Omental fat pad (tissue), 4 donors: ENCODE measurements around the gene MEOX1. TPM values are rescaled to one million over a fixed set of nuclear protein-coding genes. Genes with fewer than 3 reads are reported as not detected.

ENCODE experiments used
- ATAC-seq: fragments of 150-250 bp; one replicate; pipeline ENCODE4 v1.9.1; 2016; ENCODE audit warnings: mild to moderate bottlenecking, moderate library complexity; ENCODE audit not compliant: low FRiP score
- DNase-seq: peaks from one replicate; pipeline ENCODE4 v3.0.0-alpha.2; 2019; ENCODE audit warnings: low spot score
- CTCF ChIP-seq, 3 donors: fragments of 450-650 bp; IDR thresholded peaks; one replicate each; pipeline ENCODE4 v1.5.1; 2016 to 2017; ENCODE audit warnings: antibody characterized with exemption in 3 of 3, mild to moderate bottlenecking in 3 of 3, moderate library complexity in 2 of 3
- total RNA-seq, 4 donors: library from RNA; depleted of rRNA; stranded (reverse); fragments of >200 nt; gene quantifications; one replicate each; pipeline ENCODE4 v1.1.0, GENCODE V29; 2016

MEOX1 gene
- total RNA-seq, 4 donors from 2014 or later = 5.6 to 56.6 (median 11.1) TPM

DNA sequence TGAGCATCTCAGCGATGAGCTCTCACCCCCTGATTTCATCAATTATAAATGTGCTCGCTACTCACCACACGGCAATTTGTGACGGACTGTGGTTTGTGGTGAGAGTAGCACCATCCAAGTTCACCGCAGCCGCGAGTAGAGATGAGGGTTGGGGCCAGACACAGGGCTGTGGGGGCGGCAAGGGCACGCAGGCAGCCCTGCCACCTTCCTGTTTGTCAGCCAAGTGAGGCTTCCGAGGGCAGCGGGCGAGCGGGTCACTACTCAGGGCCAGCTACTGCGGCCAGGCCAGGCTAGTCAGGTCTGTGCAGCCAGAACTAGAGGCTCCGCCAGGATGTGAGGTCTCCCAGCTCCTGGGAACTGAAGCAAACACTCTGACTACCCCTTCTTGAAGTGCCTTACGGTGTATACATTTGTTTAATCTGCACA is 39.6 kb upstream of the MEOX1 start:
- no peak for ATAC-seq
- no peak for DNase-seq
- no peak for TF ChIP-seq CTCF (IDR thresholded peaks at IDR 0.05)

DNA sequence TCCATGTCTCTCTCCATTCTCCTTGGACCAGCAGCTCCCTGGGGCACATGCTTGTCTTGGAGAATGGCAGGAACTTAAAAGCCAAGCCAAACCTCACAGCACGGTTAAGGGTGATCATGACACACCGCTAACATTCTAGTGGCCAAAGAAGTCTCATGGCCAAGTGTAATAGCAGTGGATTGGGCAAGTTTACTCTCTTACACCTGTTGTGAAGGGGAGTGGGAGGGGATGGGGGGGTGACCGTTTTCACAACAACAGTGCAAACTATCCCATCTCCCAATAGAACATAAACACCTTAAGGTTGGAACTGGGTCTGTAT is 37.7 kb upstream of the MEOX1 start:
- DNase-seq (no peak), ATAC-seq (no peak)
- no peak for TF ChIP-seq CTCF (IDR thresholded peaks at IDR 0.05)

DNA sequence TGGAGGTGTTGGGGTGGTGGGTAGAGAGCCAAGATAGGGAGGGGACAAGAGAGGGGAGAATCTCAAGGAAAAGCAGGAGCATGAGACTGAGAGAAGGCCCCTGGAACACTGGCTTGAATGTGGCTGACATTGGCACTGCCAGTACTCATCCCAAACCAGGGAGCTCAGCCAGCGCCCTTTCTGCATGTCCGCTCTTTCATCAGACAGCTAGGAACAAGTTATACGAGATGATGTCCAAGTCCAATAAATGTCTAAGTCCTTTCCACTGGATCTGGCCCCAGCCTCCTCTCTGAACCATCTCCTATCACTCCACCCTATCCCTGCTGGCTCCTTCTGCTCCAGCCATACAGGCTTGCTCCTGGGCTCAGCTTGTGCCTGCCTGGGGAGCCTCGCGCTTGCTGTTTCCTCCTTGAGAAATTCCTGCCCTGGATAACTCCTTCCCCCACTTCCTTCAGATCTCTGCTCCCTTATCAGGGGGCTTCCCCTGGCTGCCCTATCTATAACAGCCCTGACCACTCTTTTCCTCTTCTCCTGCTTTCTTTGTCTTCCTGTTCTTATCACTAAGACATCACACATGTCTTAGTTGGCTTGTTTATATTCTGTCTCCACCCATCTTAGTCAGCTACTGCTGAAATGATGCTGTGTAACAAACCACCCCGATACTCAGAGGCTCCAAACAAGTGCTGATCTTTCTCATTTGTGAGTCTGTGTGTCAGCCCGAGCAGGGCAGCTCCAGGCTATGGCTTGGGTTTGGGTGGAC is 37.1 kb upstream of the MEOX1 start:
- ATAC-seq = no peak
- no peak for TF ChIP-seq CTCF (IDR thresholded peaks at IDR 0.05)
- no peak for DNase-seq

DNA sequence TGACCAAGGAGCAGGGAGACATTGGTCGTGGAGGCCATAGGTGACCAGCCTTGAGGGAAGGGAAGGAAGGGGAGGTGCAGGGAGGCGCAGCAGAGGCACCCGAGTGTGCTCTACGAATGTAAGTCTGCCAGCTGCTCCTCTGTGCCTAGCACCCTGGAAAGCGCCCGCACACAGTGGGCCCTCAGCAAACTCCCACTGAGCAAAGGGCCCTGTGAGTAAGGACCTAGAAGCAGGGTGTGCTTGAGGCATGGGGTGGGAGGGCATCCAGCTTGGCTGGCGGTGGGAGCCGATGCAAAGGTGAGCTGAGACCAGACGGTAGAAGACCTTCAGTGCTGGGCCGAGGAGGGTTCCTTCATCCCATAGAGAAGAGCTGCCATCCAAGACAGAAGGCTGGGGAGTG is 36.2 kb upstream of the MEOX1 start:
- DNase-seq (no peak), ATAC-seq (no peak)
- no peak for TF ChIP-seq CTCF (IDR thresholded peaks at IDR 0.05)

DNA sequence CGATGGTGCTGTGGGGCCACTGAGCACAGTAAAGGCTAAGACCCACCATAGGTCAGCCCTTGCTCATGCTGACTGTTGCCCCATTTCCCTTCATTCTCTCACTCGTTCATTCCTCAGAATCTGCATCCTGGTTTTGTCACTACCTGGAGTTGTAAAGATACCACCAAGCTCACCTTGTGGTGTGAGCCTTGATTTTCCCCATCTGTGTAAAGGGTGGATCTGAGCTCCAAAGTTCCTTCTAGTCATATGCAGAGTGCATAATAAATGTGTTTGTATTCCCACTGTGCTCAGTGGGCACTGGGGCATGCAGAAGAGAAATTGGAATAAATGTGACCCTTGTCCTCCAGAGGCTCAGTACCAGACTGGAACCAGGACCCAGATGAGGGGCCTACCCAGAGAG is 35.2 kb upstream of the MEOX1 start:
- no peak for TF ChIP-seq CTCF (IDR thresholded peaks at IDR 0.05)
- ATAC-seq = no peak
- no peak for DNase-seq

DNA sequence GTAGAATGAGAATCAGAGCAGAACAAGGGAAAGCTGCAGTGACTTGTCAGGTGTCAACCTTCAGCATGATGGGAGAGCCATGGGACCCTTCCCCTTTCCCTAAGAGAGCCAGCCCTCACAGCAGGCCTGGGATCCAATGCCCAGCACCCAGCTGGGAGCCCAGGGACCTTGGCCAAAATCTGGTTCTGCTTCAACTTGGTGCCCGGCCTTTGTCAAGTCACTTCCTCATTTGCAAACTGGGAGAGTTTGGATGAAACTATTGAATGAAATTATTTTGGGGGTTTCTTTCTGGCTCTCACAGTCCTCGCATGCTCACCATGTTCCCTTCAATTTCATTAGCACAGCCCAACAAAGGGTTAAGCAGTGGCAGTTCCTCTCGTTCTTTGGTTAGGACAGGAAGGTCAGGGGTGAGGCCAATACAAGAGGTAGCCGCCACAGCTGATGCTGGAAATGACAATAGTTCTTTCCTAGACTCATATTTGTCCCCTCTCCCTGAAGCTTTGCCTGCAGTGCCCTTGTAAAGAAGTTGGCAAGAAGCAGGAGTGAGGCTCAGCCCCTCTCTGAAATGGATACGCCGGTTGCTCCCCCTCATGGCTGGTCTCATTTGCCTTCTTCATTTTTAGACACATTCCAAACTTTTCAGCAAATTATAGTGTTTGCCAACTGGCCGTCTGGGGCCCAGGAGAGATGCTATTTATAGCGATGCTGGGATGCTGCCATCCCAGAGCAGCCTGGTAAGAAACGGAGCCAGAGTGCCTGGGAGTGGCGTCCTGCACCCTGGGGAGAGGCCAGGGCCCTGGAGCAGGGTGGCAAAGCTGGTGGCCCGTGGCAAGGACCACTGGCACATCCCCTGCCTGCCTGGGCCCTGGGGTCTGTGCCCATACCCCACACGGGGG is 34.5 kb upstream of the MEOX1 start:
- TF ChIP-seq CTCF (IDR thresholded peaks at IDR 0.05) = no peak
- ATAC-seq (no peak), DNase-seq (no peak)
